Endothelial cell of umbilical vein (primary cell): Measurements from ENCODE around the gene CLTCL1.

ENCODE experiments used
- MYC ChIP-seq: IDR thresholded peaks from one replicate; pipeline ENCODE4 v1.6.1; 2011; ENCODE audit warnings: mild to moderate bottlenecking, low read depth, low read length
- POLR2A ChIP-seq: IDR thresholded peaks from 2 replicates; pipeline ENCODE4 v1.6.1; 2012; ENCODE audit warnings: low read depth, mild to moderate bottlenecking, control low read depth, low read length
- POLR2AphosphoS5 ChIP-seq: IDR thresholded peaks from 2 replicates; pipeline ENCODE4 v1.6.1; 2012; ENCODE audit warnings: low read depth, mild to moderate bottlenecking, control low read depth, low read length, moderate library complexity; ENCODE audit not compliant: insufficient read depth
- TF ChIP-seq, protein P1 (sequence below), 2 donors: IDR thresholded peaks; 1 replicate in 1 of 2; 2 replicates in 1 of 2; pipeline ENCODE4 v1.5.1; 2011; ENCODE audit warnings: low read length in 2 of 2, mild to moderate bottlenecking in 2 of 2, moderate library complexity in 2 of 2, control low read depth in 1 of 2, inconsistent platforms in 1 of 2, low read depth in 1 of 2; ENCODE audit not compliant: insufficient read depth in 1 of 2; ENCODE audit errors: extremely low read depth in 1 of 2

DNA sequence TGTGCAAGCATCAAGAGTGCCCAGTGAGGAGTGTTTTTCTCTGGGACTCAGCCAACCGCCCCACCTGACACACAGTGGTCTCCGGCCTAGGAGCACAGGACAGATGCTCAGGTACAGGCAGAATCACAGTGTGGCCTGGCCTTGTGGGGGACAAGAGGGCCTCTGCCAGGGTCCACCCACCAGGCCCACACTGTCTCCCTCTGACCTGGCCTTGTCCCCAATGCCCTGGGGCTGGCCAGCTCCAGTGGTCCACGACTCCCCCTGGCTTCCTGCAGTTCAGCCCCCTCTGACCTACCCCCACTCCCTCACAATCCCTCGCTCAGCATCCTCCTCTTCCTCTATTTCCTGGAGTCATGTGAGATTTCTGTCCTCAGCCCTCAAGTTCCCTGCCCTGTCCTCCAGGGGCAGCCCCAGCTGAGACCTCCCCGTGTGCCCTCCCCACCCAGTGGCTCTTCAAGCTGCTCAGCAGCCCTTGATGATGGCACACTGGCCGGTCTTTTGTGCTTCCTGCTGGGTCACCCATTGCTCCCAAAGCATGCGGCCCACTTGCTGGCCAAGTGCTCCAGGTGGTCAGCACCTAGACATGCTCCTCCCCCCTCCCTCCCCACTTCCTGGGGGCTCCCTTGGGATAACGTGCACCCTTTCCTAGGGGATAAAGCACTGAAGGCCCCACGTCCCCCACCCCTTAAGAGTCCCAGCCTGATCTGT lies 158.7 kb downstream of the CLTCL1 start:
- TF ChIP-seq MYC (no peak), POLR2AphosphoS5 (no peak), POLR2A (no peak)
- TF ChIP-seq, protein P1, sequence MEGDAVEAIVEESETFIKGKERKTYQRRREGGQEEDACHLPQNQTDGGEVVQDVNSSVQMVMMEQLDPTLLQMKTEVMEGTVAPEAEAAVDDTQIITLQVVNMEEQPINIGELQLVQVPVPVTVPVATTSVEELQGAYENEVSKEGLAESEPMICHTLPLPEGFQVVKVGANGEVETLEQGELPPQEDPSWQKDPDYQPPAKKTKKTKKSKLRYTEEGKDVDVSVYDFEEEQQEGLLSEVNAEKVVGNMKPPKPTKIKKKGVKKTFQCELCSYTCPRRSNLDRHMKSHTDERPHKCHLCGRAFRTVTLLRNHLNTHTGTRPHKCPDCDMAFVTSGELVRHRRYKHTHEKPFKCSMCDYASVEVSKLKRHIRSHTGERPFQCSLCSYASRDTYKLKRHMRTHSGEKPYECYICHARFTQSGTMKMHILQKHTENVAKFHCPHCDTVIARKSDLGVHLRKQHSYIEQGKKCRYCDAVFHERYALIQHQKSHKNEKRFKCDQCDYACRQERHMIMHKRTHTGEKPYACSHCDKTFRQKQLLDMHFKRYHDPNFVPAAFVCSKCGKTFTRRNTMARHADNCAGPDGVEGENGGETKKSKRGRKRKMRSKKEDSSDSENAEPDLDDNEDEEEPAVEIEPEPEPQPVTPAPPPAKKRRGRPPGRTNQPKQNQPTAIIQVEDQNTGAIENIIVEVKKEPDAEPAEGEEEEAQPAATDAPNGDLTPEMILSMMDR (IDR thresholded peaks at IDR 0.05; ENCODE audit: extremely low read depth in 1 of 2, insufficient read depth in 1 of 2, low read depth in 1 of 2, low read length in 2 of 2), result no peak
